Erythroblast (primary cell): Measurements from ENCODE around the gene SEPTIN10.

Experiments used
- DNase-seq, 2 experiments: peaks; one replicate each; lab custom pipeline; 2025; lab: John Stamatoyannopoulos, UW
- GATA1 ChIP-seq: IDR thresholded peaks from 2 replicates; pipeline ENCODE4 v1.6.1; 2011; ENCODE audit warnings: low read depth, mild to moderate bottlenecking, control low read depth, low read length, moderate library complexity
- POLR2A ChIP-seq: IDR thresholded peaks from 2 replicates; pipeline ENCODE4 v1.6.1; 2011; ENCODE audit warnings: mild to moderate bottlenecking, low read length

SEPTIN10 gene

DNA sequence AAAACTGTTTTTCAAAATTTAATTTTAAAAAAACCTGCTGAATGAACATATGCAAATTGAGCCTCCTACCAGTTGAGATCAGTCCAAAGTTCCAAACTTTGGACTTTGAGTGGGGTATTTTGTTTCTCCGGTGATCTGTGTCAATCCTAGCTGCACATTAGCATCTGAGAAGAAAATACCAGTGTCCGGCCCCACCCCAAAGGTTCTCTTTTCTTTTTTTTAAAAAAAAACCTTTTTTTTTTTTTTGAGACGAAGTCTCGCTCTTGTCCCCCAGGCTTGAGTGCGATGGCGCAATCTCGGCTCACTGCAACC, 91.7 kb downstream of the SEPTIN10 start:
- no peak for DNase-seq
- no peak for TF ChIP-seq GATA1
- TF ChIP-seq POLR2A = no peak

DNA sequence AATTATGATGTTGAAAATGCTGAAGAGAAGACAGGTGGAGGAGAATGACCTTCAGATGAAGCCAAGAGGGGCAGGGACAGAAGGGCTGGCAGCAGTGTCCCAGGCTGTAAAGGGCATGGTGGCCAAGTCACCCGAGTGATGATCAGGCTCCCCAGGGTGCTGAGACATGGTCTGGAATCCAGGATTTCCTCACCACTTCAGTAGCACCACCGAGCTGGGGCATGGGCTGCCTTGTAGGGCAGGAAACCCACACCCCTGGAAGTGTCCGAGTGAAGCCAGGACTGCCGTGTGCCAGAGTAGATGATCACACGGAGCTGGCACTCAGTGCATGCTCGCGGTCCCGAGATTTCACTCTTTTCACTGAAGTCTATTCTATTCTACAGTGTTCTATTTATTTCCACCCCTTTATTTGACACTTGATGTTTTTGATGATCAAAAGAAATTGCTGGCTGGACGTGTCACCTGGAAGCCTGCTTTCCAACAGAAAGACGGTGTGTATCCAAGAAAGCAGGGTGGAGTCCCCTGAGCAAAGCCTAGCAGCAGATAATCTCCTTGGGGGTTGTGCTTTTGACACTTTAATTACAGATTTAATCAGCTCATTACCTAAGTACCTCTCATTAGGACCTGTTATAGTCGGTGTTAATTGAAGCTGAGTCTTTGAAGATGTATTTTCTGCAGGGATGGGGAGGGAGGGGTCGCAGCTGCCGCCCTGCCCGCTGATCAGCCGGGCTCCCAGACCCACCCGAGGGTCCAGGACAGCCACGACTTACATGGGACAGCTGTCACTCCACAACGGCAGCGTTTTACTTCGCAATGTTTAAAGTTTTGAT, 92.3 kb downstream of the SEPTIN10 start:
- no peak for DNase-seq
- TF ChIP-seq GATA1 = no peak

DNA sequence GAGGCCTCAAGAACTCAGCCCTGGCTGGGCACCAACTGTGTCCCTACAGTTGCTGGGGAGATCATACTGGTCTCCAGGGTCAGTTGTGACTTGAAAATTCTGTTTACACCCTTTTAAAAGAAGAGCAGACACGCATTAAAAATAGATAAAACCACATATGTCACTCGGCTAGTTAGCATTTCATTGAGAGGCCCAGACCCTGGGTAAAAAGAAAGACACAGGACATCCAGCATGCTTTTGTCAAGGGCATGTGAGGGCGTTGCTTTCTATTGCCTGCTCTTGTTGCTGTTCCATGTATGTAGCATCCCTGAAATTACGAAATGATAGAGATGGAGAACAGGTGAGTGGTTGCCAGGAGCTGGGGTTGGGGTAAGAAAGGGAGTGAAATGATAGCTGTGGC, 94.3 kb downstream of the SEPTIN10 start:
- TF ChIP-seq GATA1 (no peak), POLR2A (no peak)
- no peak for DNase-seq

GRCh38 chr2:109517118-109517889, 96.5 kb downstream of the SEPTIN10 start:
- no peak for DNase-seq
- no peak for TF ChIP-seq GATA1
- TF ChIP-seq POLR2A = no peak

DNA sequence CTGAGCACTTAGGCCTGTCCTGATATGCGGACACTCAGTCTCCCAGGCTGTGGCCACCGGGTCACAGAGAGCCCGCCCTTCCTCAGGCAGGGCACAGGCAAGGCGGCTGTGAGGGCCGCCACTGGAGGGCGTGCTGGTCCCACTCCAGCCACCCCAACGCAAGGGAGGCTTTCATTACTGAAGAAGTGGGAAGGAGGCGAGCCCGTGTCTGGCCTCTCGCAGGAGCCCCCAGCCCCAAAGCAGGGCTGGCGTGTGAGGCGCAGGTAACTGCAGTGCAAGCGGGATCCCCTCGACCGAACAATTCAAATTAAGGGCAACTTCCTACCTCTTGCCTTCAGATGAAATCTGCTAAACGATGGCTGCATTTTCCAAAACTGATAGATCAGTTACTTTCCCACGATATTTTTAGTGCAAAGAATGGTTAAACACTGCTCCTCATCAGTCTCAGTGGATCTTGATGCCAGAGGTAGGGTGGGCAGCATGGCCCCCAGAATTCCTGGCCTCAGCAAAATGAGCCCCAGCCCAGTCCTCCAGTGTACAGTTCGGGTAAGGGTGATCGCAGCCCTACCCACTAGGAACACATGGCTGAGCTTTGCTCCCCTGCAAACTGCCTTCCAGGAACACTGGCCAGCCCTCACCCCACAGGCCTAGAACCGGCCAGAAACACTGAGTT, 97.2 kb downstream of the SEPTIN10 start:
- DNase-seq = peak; percentile 27 to 44
- TF ChIP-seq POLR2A (no peak), GATA1 (no peak)

DNA sequence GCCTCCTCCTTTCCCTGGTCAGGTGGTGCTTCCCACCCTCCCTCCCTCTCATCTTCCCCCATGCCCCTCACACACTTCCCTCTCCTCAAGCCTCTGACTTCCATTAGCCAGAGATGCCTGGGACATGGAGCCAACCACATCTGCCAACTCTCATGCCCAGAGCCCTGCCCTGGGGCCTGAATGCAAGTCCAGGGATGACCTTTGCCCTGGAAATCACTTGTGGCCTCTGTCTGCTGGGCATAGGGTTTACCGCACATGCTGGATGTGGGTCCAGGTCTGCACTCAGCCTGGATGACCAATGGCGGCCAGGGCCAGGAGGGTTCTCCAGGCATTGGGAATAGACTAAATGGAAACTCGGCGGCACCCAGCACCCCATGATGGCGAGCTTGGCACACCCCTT, 98.9 kb downstream of the SEPTIN10 start:
- TF ChIP-seq GATA1 = no peak
- no peak for TF ChIP-seq POLR2A
- DNase-seq = no peak

DNA sequence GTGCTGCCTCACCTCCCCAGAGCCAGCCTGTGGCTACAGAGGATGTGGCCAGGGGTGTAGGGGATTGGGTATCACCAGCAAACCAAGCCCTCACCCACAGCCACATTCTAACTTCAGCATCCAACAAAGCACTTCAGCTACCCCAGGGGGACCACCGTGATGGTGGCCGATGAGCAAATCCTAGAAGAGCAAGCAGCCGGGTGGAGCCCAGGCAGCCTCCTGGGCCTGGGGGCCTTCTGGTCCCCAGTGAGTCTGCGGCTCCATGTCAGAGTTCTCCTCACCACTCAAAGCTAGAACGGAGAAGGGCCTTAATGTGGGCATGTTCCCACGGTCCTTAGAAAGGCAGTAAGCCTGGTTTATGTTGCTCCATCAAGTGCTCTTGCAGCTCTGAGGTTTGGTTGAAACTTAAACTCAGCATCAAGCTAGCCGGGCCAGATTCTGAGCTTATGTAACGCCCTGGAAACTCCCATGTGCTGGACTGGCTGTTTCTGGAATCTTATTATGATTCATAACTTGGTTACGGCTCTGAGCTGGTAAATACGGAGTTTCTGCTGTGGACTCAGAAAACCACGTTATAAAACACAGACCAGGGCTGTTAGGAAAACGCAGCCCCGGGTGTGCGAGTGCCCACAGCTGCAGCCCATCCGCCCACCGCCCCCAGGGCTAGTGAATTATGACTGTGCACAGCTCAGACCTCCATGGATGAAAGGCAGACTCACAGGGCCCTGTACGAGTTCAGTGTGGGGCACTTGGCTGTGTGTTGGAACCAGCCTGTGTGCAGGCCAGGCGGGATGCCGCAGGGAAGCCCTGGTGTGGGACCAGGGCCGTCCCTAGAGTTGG, 99.8 kb downstream of the SEPTIN10 start:
- TF ChIP-seq POLR2A (no peak), GATA1 (no peak)
- DNase-seq = no peak

DNA sequence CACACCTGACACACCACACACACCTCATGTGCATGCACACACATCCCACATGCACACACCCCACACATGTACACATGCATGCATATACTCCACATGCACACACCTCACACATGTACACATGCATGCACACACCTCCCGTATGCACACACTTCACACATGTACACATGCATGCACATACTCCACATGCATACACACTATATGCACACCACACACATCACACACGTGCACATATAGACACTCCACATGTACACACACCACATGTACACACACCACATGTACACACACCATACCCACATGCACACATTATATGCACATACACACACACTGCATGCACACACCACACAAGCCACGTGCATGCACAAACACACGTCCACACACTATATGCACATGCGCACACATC, 100.5 kb downstream of the SEPTIN10 start:
- DNase-seq = no peak
- TF ChIP-seq POLR2A = no peak
- no peak for TF ChIP-seq GATA1

- no peak for TF ChIP-seq POLR2A
- no peak for TF ChIP-seq GATA1
- DNase-seq = no peak
These were observed 101.7 kb downstream of the SEPTIN10 start for GRCh38 chr2:109512076-109512475.

- no peak for TF ChIP-seq GATA1
- no peak for DNase-seq
These were observed 102.6 kb downstream of the SEPTIN10 start for GRCh38 chr2:109511168-109511567.

DNA sequence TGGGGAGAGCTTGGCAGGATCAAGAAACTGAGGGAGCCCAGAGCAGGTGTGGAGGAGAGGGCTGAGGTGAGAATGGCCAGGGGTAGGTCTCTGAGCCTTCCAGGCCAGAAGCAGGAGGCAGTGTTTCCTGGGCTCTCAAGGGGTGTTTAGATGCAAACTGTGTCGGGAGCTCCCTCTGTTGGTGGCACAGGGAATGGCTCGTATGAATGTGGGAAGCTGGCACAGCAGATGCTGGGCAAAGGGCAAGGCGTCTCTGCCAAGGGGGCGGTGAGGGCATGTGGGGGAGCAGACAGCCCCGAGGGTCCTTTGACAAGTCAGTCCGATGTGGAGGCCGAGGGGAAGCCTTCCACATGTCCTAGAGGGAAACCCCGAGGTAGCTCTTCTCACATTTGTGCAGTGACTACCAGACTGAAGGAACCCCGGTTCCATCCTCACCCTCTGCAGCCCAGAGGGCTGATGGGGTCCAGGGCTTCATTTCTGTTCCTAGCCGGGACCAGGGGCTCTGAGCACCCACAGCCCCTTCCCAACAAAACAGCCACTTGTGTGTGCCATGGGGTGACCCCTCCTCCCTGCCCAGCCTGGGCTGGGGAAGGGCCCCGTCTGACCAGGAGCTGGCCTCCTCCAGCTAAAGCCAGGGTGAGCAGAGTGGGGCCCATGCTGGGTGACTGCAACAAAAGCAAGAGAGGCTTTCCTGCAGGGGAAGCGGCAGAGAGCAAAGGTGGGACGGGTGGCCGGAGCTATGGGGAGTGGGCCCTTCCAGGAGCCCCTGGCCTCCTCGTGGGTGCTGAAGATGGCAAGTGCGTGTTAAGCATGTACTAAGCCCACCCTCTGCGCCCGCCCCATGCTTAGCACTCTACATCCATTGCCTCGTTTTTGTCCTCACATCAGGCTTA, 103.4 kb downstream of the SEPTIN10 start:
- peak; percentile 44 to 69 for DNase-seq
- TF ChIP-seq GATA1 = no peak
- TF ChIP-seq POLR2A = no peak

GRCh38 chr2:109508556-109508955, 105.2 kb downstream of the SEPTIN10 start:
- no peak for TF ChIP-seq POLR2A
- TF ChIP-seq GATA1 = no peak

DNA sequence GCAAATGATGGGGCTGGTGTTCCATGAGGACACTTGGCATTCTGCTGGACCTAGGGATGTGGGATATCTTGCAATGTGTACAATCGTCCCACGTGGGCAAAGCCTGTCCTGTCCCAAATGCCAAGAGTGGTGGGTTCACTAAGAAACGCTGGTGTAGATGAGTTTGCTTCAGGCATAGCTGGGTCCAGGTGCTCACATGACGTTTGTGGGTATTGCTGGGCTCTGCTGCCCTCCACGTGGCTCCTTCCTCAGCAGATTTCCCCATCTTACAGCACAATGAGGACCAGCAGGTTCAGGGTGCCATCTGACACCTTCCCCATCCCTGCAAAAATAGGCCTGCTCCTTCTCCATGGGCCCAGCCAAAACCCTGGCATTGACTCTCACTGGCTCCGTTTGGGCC, 105.9 kb downstream of the SEPTIN10 start:
- no peak for TF ChIP-seq GATA1
- TF ChIP-seq POLR2A = no peak
- no peak for DNase-seq

More at GRCh38 chr2:109508556-109508955, 105.2 kb downstream of the SEPTIN10 start:
- peak; percentile 5 to 44 for DNase-seq
